Peyer's patch (tissue), 4 donors: ENCODE measurements around the gene HTRA3. TPM values are rescaled to one million over a fixed set of nuclear protein-coding genes. Genes with fewer than 3 reads are reported as not detected.

Experiments
- DNase-seq, 3 donors: peaks; one replicate each; pipeline ENCODE4 v3.0.0-alpha.2; 2017 to 2019
- H3K27ac ChIP-seq, 4 donors: fragments of 200-600 bp; sonication (generic); one replicate each; pipeline ENCODE4 v1.5.1; 2016 to 2019
- H3K27me3 ChIP-seq, 2 donors: fragments of 200-600 bp; sonication (generic); one replicate each; pipeline ENCODE4 v1.5.1; 2019
- H3K36me3 ChIP-seq, 3 donors: fragments of 200-600 bp; sonication (generic); one replicate each; pipeline ENCODE4 v1.5.1; 2016 to 2019
- H3K4me1 ChIP-seq, 4 donors: fragments of 200-600 bp; sonication (generic); one replicate each; pipeline ENCODE4 v1.5.1; 2016 to 2019
- H3K4me3 ChIP-seq, 4 donors: fragments of 200-600 bp; sonication (generic); 1 replicate in 3 of 4; 2 replicates in 1 of 4; pipeline ENCODE4 v1.5.1; 2016 to 2019; ENCODE audit warnings: mild to moderate bottlenecking in 1 of 4
- H3K9me3 ChIP-seq, 4 donors: fragments of 200-600 bp; sonication (generic); one replicate each; pipeline ENCODE4 v1.5.1; 2016 to 2019; ENCODE audit warnings: mild to moderate bottlenecking in 1 of 4
- CTCF ChIP-seq, 6 experiments: fragments of 450-650 bp in 4 of 6; fragments of 200-600 bp in 2 of 6; sonication (generic) in 1 of 6; IDR thresholded peaks; one replicate each; pipeline ENCODE4 v1.5.1; 2017 to 2019; ENCODE audit warnings: antibody characterized with exemption in 6 of 6, mild to moderate bottlenecking in 3 of 6, moderate library complexity in 1 of 6
- POLR2A ChIP-seq, 2 donors: fragments of 450-650 bp; IDR thresholded peaks; one replicate each; pipeline ENCODE4 v1.5.1; 2017; ENCODE audit warnings: antibody characterized with exemption in 2 of 2, mild to moderate bottlenecking in 2 of 2, moderate library complexity in 2 of 2
- total RNA-seq, 4 donors: library from RNA; depleted of rRNA; stranded (reverse); fragments of >200 nt; gene quantifications; one replicate each; pipeline ENCODE4 v1.1.0, GENCODE V29; 2016

Gene HTRA3
- total RNA-seq, result 10 to 100 TPM in 1 of 4 donors, 1 to 10 TPM in 3; 3.3 to 43.7 (median 7.9) TPM

DNA sequence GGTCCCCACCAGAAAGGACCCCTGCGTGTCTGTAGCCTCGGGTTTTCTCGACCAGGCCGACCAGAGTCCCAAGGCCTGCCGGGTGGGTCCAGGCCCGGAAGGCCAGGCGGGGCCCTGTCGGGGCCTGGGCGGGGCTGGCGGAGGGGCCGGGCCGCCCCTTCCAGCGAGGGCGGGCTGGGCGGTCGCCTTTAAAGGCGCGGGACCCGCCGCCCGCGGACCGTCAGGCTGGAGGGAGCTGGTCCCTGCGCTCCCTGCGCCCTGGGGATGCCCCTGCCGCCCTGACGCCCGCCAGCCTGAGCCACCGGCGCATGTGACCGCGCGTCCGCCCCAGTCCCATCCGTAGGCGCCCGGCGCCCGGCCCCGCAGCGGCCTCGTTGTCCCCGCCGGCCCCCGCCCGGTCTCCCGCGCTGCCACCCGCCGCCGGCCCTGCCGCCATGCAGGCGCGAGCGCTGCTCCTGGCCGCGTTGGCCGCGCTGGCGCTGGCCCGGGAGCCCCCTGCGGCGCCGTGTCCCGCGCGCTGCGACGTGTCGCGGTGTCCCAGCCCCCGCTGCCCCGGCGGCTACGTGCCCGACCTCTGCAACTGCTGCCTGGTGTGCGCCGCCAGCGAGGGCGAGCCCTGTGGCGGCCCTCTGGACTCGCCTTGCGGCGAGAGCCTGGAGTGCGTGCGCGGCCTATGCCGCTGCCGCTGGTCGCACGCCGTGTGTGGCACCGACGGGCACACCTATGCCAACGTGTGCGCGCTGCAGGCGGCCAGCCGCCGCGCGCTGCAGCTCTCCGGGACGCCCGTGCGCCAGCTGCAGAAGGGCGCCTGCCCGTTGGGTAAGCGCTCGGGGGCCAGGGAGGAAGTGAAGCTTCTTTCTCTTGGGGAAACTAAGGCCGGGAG is at the start of gene HTRA3:
HTRA3 (plus strand) TSS at position 220 of the 883 bp plus-strand sequence; CDS start at position 435, 215 bp downstream.
- Histone ChIP-seq H3K36me3 (no peaks in the 10 kb centered on the region), H3K4me3 (peak within 1 kb of the TSS; percentile 27 to 49 (median 40)), H3K27me3 (no peaks in the 10 kb centered on the region), H3K27ac (peak within 1 kb of the TSS in 3 of 4 donors; percentile 52 to 62 (median 56)), H3K9me3 (no peaks in the 10 kb centered on the region), H3K4me1 (peaks cover 0 to 18% (median 0%) of the 10 kb centered on the region in 4 donors)
- DNase-seq, result peak in 1 of 3 donors; percentile 54
- no peak for TF ChIP-seq POLR2A (IDR thresholded peaks at IDR 0.05)
- TF ChIP-seq CTCF (IDR thresholded peaks at IDR 0.05), result no peak

DNA sequence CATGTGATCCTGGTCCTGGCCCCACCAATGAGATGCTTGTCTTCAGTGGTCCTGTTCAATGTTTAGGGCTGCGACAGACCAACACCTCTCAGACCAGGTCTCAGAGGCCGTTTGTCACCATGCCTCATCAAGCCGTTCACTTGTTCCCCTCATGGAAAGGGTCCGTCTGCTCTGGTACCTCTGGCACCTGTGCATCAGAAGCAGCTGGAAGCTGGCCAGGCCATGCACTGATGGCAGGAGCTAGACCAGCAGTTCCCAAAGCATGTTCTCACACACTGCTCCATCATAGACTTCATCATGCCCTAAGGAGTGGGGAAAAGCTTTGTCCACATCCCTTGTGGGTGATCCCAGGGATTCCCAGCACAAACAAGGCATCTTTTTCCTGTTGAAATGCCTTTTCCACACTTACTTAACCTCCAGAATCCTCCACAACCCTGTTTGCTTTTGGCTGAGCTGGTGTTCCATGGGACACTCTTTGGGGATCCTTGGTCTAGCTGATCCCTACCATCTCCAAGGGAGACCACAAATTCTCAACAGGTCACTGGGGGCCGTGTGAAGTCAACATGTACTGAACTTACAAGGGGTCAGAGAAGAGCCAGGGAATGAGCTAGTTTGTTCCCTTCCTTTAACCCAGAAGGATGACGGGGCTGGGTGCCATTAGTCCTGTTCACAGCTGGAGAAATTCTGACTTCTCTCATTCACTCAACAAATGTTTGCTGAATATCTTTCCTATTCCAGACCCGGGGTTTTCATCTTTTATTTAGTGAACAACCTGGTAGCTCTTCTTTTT is 48.7 kb upstream of the HTRA3 start:
- no peak for TF ChIP-seq CTCF (IDR thresholded peaks at IDR 0.05)
- no peak for TF ChIP-seq POLR2A (IDR thresholded peaks at IDR 0.05)
- H3K36me3 ChIP-seq, result peaks cover 0 to 12% (median 0%) of the 10 kb centered on the region in 3 donors
- no peaks in the 10 kb centered on the region for H3K9me3 ChIP-seq
- no peak overlapping the region for H3K4me3 ChIP-seq
- peaks cover 0 to 6% (median 0%) of the 10 kb centered on the region in 4 donors for H3K4me1 ChIP-seq
- no peaks in the 10 kb centered on the region for H3K27me3 ChIP-seq
- peak overlapping the region; percentile 51 to 66 (median 56) for H3K27ac ChIP-seq
- DNase-seq, result no peak

GRCh38 chr4:8221476-8221875 is 48.1 kb upstream of the HTRA3 start:
- H3K36me3 ChIP-seq, result peaks cover 0 to 12% (median 0%) of the 10 kb centered on the region in 3 donors
- H3K27me3 ChIP-seq, result no peaks in the 10 kb centered on the region
- H3K4me1 ChIP-seq, result peaks cover 0 to 6% (median 0%) of the 10 kb centered on the region in 4 donors
- peak overlapping the region in 3 of 4 donors; percentile 51 to 57 (median 56) for H3K27ac ChIP-seq
- no peak for TF ChIP-seq CTCF (IDR thresholded peaks at IDR 0.05)
- TF ChIP-seq POLR2A (IDR thresholded peaks at IDR 0.05), result no peak
- H3K4me3 ChIP-seq, result no peak overlapping the region
- no peaks in the 10 kb centered on the region for H3K9me3 ChIP-seq
- DNase-seq, result no peak

DNA sequence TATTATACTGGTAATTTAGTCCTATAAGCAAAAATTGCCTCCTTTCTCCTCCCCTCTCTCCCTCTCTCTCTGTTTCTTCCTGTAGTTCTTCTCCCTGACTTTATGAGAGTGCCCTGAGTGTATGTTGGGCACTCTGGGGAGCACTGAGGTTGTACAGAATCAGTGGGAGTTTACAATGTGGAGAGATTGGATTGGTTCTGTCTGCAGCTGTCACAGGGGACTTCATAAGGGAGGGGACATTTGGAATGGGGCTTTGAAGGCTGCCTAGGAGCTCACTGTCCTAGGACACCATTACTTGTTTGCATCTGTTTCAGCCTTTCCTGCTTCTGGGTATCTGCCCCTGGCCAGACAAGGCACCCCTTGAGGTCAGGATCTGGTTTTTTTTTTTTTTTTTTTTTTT is 47.6 kb upstream of the HTRA3 start:
- TF ChIP-seq CTCF (IDR thresholded peaks at IDR 0.05) (no peak), POLR2A (IDR thresholded peaks at IDR 0.05) (no peak)
- Histone ChIP-seq H3K4me3 (no peak overlapping the region), H3K27me3 (no peaks in the 10 kb centered on the region), H3K4me1 (peaks cover 0 to 6% (median 0%) of the 10 kb centered on the region in 4 donors), H3K27ac (peak overlapping the region; percentile 51 to 57 (median 53)), H3K9me3 (no peaks in the 10 kb centered on the region), H3K36me3 (peaks cover 0 to 14% (median 0%) of the 10 kb centered on the region in 3 donors)
- no peak for DNase-seq

DNA sequence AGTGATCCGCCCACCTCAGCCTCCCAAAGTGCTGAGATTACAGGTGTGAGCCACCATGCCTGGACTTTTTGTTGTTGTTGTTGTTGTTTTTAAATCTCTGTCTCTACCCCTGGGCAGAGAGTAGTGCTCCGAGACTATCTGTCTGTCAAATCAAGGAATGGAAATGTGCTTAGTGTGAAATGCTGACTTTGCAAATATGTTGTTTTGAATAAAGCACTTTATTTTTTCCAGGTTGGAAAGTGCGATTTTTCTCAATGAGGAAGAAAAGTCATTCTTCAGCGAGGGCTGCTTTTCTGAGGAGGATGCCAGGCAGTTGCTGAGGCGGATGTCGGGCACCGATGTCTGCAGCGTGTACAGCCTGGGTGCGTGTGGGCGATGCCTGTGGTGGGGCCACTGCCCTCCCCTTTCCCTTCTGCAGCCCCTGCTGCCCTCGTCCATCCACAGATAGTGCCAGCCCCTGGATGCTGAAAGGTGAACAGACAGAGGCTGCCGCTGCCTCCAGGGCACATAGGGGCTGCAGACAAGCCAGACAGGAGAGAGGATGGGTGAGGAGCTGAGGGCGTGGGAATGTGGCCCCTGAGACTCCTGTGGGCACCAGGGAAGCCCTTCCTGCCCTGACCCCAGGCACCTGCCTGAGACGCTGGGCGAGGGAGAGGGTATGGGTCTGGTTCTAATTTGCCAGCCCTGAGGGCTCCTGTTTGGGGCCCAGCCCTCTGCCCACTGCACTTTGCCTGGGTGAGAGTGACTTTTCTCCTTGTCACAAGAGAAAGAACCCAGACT is 46.8 kb upstream of the HTRA3 start:
- Histone ChIP-seq H3K9me3 (no peaks in the 10 kb centered on the region), H3K4me1 (peaks cover 0 to 9% (median 3%) of the 10 kb centered on the region in 4 donors), H3K27ac (peak overlapping the region in 1 of 4 donors; percentile 51), H3K4me3 (no peak overlapping the region), H3K27me3 (no peaks in the 10 kb centered on the region), H3K36me3 (peaks cover 0 to 22% (median 0%) of the 10 kb centered on the region in 3 donors)
- no peak for DNase-seq
- no peak for TF ChIP-seq CTCF (IDR thresholded peaks at IDR 0.05)
